ENCODE measurements around the gene CDCP2.

DNA sequence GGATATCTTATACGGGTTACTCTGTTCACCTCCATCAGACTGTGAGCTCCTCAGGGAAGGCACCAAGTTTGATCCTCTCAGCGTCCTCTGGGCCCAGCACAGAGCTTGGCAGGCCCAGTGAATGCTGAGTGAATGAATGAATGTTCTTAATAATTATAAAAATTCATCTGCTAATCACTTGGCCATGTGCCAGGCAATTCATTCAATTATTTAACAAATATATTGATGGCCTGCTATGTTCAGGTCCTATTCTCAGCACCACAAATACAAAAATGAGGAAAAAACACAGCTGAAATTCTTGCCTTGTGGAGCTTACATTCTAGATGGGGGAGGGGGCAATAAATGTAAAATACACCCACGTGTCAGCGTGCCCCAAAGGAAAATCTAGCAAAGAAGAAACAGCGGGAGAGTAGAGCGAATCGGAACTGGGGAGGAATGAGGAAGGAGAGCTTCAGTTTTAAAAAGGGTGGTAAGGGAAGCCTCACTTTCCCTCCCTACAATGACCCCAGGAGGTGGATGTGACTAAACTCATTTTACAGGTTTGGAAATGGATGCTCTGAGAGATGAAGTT, 15.8 kb downstream of the CDCP2 start:
- TF ChIP-seq, protein P1, sequence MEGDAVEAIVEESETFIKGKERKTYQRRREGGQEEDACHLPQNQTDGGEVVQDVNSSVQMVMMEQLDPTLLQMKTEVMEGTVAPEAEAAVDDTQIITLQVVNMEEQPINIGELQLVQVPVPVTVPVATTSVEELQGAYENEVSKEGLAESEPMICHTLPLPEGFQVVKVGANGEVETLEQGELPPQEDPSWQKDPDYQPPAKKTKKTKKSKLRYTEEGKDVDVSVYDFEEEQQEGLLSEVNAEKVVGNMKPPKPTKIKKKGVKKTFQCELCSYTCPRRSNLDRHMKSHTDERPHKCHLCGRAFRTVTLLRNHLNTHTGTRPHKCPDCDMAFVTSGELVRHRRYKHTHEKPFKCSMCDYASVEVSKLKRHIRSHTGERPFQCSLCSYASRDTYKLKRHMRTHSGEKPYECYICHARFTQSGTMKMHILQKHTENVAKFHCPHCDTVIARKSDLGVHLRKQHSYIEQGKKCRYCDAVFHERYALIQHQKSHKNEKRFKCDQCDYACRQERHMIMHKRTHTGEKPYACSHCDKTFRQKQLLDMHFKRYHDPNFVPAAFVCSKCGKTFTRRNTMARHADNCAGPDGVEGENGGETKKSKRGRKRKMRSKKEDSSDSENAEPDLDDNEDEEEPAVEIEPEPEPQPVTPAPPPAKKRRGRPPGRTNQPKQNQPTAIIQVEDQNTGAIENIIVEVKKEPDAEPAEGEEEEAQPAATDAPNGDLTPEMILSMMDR (IDR thresholded peaks at IDR 0.05) = no peak
- no peak for TF ChIP-seq POLR2A (IDR thresholded peaks at IDR 0.05)
- TF ChIP-seq EP300 (IDR thresholded peaks at IDR 0.05) = no peak
- no peak for TF ChIP-seq POLR2AphosphoS5 (IDR thresholded peaks at IDR 0.05)

Measured in sigmoid colon (tissue), 4 donors.